ENCODE data around the gene OLFM3.

- TF ChIP-seq CTCF (conservative IDR thresholded peaks at IDR 0.05) (no peak), EZH2 (IDR thresholded peaks at IDR 0.05; ENCODE audit: low read depth) (no peak)
Observed at GRCh38 chr1:101975371-101975770, 21.4 kb downstream of the OLFM3 start.
